Activated CD8-positive, alpha-beta memory T cell treated with anti-CD3 and anti-CD28 coated beads for 4 hours (primary cell): ENCODE results near the gene SLC22A15.
"Not testable (repeated sequence)": the region's sequence is repeated elsewhere in the genome, so short reads cannot be mapped to it uniquely, and the experiment has no call there.

Source experiments
- DNase-seq, 2 donors: peaks; one replicate each; pipeline ENCODE4 v3.0.0-alpha.2; 2020; ENCODE audit warnings: low read depth in 2 of 2

The SLC22A15 gene

DNA sequence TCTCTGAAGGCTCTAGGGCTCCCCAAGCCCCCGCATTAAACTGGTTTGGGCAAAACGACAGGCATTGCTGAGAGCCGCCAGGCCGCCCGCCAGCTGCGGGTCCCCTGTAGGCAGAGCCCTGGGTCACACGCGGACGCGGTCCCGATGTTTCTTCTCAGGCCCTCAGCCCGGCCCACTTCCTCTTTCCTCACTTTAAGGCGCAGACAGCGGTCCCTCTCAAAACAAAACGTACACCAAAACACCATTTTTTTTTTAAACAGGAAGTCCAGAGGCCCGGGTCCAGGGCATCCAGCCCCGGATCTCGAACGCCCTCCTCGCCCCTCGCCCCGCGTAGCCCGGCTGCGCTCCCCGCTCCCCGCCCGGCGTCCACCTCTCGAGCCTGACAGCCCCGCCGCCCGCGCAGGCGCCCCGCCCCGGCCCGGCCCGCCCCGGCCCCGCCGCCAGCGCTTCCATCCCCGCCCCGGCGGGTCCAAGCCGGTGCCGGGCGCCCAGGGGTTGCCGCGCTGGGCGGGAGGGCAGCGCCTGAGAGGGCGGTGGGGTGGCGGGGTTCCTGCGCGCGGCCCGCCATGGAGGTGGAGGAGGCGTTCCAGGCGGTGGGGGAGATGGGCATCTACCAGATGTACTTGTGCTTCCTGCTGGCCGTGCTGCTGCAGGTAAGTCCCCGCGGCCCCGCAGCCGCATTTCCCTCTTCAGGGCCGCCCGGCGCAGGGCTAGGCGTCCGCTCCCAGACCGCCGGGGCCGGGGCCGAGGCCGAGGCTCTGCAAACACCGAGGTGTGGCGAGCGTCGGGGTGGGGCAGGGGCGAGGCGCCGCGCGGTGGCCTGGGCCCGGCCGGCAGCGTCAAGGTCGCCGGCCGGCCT, at the start of gene SLC22A15:
Gene SLC22A15 (plus strand): TSS at position 452 of the 859 bp plus-strand sequence. CDS start 115 bp downstream, at position 567.
- peak in 1 of 2 donors; percentile 3 for DNase-seq

DNA sequence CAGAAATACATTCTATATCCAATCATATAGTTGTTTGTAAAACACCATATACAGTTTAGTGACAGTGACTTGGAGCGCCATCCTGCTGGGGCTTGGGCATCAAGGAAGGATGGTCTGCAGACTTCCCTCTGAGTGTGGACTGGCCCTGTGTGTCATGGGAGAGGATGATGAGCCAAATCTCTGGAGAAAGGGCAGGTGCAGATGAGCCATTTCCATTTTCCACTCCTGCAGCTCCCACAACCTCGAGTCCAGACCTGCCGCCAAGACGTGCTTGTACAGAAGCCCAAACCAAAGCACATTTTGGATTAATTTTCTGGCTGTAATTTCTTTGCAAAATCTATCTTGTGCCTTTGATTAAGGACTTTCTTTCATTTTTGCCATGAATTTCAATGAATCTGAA, 48.3 kb upstream of the SLC22A15 start:
- no peak for DNase-seq

DNA sequence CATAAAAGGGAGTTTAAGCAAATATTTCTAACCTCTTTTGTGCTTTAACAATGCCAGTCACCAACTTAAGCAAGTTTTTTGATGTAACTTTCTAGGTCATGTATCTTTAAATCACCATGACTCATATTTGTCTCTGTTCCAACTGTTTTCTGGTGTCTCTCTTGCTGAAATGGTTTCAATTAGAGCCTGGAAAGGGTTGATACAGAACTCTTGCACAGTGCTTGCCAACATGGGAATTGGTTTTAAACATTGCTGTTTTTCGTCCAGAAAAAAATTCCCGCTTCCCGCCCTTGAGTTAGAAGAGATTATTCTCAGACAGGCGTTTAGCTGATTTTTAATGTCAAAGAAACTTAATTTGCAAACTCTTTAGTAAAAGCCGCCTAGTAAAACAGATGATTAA, 46.4 kb upstream of the SLC22A15 start:
- DNase-seq: no peak

DNA sequence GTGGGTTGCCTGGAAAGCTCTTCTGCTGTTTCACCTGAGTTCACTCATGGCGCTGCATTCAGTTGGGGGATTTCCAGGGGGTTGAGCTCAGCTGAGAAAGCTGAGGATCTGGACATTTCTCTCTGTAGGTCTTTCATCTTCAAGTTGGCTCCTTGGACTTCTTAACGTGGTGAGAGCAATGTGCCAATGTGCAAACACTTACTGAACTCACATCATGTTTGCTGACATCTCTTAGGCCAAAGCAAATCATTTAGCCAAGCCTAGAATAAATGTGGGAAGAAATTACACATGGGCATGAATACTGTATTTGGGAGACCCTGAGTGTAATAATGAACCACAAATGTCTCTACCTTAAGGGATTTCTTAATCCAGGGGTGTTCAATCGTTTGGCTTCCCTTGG, 42.7 kb upstream of the SLC22A15 start:
- DNase-seq: no peak

DNA sequence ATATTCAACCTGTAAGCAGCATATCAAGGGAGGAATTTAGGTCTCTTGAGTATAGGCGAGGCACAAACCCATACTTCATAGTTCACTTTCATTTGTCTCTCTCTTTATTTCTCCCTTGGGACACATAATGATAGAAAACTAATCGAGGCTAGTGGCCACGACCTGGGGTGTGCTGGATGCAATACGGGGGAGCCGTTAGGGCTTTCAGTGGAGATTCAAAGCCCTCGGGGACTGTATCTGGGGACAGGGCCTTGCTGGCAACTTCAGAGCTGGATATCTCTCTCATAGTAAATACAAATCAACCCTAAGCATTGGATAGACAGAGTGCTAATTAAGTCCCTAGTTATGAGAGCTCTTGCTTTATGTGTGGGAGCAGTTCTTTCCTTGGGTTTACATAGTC, 36.9 kb upstream of the SLC22A15 start:
- DNase-seq: no peak

DNA sequence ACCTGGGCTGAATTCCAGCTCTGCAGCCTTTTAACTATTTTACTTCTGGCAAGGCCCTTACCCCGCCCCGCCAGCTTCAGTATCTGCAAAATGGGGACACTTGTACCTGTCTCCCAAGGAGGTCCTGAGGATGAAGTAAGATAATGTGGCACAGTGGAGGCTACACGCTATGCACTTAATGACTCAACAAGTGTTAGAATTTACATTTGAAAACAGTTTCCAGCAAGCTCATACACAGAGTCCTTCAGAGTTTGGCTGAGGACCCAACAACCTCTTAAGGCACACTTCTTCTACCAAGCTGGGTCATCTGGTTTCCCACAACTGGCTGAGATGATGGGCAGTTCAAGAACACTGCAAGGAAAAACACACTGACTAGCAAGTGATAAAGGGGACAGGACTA, 30.2 kb upstream of the SLC22A15 start:
- DNase-seq: no peak

DNA sequence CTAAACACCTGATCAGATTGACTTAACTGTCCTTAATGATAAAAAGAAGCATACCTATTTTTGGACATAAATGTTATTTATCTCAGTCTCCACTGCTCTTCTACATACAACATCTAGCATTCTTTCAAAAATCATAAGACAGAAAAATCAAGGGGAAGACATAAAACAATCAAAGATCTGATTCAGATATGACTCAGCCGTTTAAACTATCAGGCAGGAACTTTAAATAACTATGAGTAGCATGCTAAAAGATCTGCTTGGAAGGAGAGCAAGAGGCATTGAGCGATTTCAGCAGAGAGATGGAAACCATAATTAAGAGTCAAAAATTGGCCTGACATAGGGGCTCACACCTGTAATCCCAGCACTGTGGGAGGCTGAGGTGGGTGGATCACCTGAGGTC, 27.2 kb upstream of the SLC22A15 start:
- DNase-seq: no peak

DNA sequence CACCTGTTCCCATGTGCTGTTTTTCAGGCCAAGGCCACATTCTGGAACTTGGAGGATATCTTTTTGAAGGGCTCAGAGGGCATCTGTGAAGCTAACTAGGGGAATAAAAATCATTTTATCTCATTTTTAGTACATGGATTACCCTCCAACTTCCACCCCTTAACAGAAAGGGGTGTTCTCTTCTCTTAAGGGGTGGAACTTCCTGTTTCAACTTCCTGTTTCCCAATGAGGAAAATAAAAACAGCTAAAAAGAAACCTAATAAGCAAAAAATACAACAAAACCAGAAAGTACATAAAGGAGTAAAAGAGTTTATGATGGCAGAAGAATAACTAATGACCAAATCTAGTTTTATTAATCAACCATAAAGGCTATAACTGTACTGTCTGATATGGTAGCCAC, 24.8 kb upstream of the SLC22A15 start:
- DNase-seq: no peak

DNA sequence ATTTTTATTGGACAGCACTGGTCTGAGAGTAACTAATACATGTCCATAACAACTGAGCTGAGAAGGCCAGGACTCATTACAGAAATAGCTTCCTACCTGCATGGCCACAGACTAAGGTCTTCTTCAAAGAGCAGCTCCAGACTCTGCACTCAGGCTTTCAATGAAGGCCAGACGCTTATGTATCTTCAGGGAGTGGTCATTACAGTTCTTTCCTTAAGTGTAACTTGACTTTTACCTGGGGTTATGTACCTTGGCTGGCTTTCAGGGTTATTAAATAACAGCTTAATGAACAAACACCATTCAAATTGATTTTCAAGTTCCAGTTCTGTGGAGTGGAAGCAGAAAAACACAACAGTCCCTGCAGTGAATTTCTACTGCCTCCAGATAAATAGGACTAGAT, 23.8 kb upstream of the SLC22A15 start:
- DNase-seq: no peak

DNA sequence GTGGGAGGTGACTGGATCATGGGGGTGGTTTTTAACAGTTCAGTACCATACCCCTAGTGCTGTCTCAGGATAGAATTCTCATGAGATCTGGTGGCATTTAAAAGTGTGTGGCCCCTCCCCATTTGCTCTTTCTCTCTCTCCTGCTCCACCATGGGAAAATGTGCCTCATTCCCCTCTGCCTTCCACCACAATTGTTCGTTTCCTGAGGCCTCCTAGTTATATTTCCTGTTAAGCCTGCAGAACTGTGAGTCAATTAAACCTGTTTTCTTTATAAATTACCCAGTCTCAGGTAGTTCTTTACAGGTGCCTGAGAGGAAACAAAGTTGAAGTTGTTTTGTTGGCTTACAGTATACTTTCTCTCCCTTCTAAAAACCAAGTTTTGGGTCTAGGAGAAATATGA, 23.1 kb upstream of the SLC22A15 start:
- DNase-seq: no peak

DNA sequence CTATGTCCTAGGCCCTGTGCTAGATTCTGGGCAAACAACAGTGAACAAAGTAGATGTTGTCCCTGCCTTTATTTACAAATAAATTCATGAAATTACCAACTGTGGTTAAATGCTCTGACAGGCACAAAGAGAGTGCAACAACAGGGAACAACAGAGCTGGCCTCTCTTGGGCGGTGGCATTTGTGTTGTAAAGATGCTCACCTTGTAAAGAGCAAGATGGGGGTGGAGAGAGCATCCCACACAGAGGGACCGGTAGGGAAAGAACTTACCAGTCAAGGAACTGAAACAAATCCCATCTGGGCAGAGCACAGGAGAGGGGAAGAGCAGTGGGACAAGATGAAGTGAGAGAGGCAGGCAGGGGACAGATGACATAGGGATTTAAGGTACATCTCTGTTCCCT, 21.6 kb upstream of the SLC22A15 start:
- DNase-seq: no peak

DNA sequence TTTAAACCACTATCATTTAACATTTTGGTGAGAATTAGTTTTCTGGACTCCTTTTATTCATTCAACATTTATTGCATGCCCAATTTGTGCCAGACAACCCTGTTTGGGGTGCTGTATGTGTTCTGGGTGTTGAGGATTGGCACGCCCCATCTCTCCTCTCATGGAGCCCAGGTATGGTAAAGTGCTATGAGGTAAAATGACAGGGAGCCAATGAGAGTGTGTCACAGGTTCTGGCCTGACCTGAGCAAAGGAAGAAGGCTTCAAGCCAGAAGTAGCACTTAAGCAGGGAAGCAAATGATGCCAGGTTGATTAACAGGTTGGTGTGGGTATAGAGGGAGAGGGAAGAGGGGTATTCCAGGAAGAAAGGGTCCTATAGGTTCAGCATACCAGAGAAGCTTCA, 21.1 kb upstream of the SLC22A15 start:
- DNase-seq: no peak

DNA sequence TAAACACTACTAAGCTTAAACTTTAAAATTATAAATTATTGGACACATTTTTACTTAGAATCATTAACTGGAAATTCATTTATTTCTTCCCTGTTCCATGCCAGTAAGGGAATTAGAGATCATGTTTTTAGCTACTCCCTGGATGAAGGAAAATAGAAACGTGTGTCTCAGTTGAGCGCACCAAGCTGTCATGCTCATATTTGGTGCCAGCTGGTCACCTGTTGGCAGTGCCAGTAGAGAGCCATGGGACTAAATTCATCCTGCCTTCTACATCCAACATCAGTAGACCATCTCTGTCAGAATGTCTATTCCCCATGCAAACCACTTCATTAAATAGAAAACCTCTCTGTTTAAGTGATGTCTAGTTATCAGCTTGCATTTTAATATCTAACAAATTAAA, 17.4 kb upstream of the SLC22A15 start:
- no peak for DNase-seq

DNA sequence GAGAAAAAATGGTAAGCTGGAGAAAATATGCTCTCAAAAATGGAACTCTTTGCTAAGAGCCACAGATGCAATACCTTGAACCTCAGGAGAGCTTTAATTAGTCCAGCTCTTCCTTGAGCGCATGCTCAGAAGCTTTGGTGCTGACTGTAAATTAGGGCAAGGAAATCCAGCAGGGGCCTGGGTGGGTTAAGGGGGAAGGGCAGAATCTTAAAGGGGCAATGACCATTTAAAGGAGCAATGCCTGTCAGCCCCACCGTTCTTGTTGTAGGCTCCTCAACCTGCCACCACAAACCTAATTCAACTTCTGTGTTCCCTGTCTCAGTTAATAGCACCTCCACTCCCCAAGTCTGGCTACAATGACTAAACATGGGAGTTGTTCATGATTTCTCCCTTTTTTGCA, 6.8 kb upstream of the SLC22A15 start:
- no peak for DNase-seq

DNA sequence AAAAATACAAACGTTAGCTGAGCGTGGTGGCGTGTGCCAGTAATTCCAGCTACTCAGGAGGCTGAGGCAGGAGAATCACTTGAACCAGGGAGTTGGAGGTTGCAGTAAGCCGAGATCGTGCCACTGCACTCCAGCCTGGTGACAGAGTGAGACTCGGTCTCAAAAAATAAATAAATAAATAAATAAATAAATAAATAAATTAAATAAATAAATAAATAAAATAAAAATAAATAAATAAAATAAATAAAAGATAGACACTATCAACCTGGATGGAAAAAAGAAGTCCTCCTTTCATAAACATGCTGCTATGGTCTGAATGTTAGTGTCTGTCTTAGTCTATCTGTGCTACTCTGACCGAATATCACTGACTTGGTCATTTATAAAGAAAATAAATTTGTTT, 4.5 kb upstream of the SLC22A15 start:
- DNase-seq: not testable (repeated sequence)

DNA sequence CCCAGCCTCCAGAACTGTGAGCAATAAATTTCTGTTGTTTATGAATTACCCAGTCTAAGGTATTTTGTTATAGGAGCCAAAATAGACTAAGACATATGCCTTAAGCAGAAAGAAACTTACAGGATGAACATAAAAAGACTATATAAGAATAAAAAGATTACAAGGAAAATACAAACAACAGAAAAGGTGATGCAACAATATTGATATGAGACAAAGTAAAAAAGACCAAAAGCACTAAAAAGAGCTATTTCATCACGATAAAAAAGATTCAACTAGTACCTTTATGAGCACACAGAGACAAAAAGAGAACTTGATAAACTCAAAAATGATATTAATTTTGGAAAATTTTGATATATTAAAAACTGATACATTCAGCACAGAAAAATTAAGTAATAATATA, 3.2 kb upstream of the SLC22A15 start:
- no peak for DNase-seq

DNA sequence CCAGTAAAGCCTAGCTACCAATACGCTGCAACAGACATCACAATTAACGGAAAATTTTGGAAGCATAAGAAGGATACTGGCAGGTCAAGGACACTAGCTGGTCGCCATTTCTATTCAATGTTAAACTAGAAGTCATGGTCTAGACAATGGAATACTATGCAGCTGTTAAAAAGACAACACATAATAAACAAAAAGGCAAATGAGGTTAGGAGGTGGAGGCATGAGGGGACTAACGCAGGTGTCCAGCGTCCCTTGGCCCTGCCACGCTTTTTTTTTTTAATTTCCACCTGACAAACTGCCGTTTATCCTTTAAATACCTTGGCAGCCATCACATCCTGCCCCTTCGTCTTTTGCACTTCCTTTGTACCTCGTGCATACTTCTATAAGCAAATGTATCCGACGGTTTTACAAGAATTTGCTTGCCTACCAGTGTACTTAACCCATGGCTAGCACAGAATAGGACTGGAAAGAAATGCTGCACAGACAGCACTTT, 698 bp upstream of the SLC22A15 start:
- no peak for DNase-seq

DNA sequence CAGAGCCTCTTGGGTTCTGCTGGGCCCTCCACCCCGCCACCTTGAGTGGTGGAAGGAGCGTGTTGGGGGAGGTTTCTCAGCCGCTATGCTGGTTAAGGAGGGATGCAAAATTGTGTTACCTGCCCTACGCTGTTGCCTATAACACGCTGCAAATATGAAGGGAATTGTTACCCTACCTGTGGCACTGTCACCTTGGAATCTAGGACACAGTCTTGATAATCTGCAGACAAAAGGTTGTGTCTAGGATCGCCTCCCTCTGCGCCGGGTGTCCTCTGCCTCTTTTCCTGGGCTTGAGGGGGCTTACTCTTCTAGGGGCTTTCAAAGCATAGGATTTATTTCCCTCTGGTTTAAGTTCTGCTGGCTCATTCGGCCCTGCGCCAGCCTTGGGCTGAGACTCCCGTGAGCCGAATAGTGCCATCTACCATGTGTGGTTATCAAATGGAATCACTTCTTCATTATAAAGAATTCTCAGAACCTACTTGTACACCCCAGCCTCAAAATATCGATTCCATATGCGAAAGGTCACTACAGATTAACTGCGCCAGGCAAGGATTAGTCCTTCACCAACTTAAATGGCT, 697 bp downstream of the SLC22A15 start:
- no peak for DNase-seq

DNA sequence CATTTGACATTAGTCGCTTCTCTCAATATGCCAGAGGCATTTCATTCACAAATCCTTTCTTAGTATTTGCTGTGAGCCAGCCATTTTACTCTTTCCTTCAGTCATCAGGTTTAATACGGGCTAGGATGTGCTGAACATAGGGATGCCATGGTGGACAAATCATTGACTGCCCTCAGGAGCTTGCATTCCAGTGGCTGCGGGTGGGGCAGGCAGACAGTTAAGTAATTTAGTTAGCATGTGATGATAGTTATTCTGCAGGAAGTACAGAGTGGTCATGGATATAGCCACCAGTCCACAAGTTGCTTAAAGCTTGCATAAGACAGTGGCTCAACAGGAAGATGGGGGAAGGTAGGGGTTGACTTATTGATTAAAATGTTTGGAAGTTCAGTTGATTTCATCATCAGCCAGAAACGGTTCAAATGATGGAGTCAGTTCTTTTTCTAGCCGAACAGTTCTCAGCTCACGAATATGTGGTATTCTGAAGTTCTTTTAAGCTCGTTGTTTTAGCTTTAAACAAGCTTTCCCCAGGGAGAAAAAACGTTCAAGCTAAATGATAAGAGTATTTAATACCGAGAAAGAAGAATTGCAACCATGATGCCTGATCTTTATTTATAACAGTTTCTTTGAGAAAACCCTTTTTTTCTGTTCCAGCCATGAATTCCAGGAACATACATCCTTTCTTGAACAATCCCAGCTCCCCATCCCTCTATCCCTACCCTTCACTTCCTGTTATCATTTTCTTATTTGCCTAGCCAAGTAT, 1.4 kb downstream of the SLC22A15 start:
- DNase-seq: no peak

DNA sequence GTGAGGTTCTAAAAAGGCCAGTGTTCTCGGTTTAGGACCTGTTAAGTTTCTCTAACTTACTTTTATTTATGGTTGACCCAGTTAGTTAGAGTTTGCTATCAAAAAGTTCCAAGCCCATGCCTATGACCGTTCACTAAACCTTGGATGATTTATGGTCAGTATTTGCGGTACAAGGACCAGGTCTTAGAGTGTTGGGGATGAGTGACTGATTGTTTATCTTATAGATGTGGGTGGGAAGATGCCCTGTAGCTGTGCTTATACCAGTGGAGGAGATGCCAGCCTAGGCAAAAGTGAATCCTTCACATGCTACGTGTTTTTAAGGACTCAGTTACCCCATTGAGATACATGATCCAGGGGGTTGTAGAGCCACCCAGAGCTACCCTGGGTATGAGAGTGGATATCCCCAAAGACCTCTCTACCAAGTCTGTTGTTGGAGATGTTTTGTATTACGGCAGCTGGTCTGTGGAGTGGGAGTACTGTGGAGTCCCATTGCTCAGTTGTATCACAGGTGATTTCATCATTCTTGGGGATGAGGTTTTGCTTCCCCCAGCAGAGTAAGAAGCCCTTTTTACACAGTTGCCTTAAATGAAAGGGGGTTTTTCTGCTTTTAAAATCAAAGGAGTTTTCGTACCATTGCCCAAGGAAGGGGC, 2.1 kb downstream of the SLC22A15 start:
- DNase-seq: no peak

DNA sequence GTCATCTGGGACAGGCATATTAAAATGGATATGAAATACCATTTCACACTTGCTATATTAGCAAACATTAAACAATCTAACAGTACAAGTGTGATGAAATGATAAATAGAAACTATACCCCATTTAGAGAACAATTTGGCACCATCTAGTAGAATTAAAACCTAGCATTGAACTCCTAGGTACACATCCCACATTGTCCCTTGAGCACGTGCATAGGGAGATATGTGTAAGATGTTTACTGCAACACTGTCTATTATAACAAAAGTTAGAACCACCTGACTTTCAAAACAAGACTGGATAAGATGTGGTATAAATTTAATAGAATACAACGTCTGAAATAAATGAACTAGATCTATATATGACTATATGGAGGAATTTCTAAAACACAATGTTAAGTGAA, 3.8 kb downstream of the SLC22A15 start:
- no peak for DNase-seq
